SK-N-DZ (cell line): ENCODE measurements around the gene ZNF559. TPM values are rescaled to one million over a fixed set of nuclear protein-coding genes. Genes with fewer than 3 reads are reported as not detected.
A peak's percentile ranks its signal among the peaks of the same experiment; 100 is the strongest.
"Not testable (repeated sequence)": the region's sequence is repeated elsewhere in the genome, so short reads cannot be mapped to it uniquely, and the experiment has no call there.

Experiments used
- DNase-seq: peaks from one replicate; pipeline ENCODE4 v3.0.0-alpha.2; 2015; ENCODE audit warnings: low spot score
- polyA plus RNA-seq, 2 experiments: library from polyadenylated mRNA; depleted of rRNA; stranded (reverse); fragments of >200 nt; gene quantifications; 2 replicates each; pipeline ENCODE4 v1.2.3, GENCODE V29; 2014

ZNF559 gene
- polyA plus RNA-seq (2014; cell fraction: cytosol; rRNA removed): 24.1 and 33.1 TPM in 2 replicates
- 38.5 and 45.2 TPM in 2 replicates for polyA plus RNA-seq (2014; cell fraction: nucleus; rRNA removed)

DNA sequence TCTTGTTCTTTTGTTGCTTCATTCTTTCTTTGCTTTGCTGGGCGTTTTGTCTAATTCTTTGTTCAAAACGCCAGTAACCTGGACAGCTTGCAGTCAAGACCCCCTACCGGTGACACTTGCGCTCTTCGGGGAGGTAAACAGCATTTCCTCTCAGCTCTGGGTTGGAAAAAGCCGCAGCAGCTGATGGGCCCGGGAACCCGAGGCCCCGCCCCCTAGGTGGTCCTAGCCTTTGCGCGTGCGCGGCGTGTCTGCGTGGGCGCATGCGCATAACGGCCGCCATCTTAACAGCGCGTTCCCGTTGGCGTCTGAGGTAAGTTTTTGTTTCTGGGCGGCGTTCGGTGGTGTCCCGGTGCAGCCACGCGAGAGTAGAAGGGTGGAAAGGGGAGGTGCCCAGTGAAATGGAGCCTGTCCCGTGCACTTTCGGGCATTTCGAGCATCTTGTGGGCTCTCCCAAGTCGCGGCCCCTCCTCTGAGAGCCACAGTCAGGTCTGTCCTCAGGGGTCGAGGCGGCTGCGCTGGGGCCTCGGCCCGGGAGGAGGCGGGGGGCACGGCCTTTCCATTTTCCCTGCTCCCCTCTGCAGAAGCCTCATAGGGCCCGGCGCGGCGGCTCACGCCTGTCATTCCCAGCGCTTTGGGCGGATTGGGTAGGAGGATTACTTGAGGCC, at the start of gene ZNF559:
Gene ZNF559 (plus strand): TSS at position 261 of the 665 bp plus-strand sequence. CDS start 14,371 bp downstream, outside the sequence.
- peak; percentile 94 for DNase-seq

DNA sequence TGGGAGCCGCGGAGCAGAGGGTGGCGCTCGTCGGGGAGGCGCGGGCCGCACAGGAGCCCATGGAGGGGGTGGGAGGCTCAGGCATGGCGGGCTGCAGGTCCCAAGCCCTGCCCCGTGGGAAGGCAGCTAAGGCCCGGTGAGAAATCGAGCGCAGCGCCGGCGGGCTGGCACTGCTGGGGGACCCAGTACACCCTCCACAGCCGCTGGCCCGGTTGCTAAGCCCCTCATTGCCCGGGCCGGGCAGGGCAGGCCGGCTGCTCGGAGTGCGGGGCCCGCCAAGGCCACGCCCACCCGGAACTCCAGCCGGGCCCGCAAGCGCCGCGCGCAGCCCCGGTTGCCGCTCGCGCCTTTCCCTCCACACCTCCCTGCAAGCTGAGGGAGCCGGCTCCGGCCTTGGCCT, 40.5 kb upstream of the ZNF559 start:
- peak; percentile 36 for DNase-seq

DNA sequence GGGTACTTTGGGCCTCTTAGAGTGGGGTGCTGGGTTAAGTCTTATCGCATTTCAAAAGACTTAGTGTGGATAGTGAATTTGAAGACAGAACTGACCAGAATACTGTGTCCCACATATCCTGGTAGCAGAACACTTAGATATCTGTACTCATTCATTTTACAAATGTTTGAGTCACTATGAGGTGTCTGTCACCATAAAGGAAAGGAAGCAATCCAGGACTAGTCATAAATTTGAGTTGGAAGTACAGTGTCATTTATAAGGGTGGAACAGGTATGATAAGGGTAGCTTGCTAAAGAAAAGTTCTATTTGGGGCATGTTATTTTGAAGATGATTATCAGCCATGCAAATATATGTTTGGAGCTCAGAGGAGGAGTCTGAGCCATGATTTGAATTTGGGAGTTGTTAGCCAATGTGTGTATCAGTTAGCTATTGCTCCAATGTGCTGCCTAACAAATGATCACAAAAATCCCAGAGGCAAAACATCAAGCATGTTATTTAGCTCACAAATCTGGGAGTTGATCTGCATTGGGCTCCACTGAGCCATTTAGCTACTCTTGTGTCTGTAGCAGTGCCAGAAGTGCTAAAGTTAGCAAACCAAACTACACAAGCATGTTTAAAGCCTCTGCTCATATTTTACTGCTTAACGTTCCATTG, 34.6 kb upstream of the ZNF559 start:
- DNase-seq: no peak

DNA sequence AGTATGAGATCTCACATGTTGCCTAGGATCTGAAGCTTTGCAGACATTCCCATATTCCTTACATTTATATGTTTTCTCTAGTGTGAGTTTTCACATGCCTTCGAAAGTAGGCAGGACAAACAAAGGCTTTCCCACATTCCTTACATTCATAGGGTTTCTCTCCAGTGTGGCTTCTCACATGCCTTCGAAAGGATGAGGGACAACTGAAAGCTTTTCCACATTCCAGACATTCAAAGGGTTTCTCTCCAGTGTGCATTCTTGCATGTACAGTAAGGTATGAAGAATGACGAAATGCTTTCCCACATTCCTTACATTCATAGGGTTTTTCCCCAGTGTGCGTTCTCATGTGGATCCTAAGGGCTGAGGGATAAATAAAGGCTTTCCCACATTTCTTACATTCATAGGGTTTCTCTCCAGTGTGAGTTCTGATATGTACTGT, 28.5 kb upstream of the ZNF559 start:
- DNase-seq: no peak

DNA sequence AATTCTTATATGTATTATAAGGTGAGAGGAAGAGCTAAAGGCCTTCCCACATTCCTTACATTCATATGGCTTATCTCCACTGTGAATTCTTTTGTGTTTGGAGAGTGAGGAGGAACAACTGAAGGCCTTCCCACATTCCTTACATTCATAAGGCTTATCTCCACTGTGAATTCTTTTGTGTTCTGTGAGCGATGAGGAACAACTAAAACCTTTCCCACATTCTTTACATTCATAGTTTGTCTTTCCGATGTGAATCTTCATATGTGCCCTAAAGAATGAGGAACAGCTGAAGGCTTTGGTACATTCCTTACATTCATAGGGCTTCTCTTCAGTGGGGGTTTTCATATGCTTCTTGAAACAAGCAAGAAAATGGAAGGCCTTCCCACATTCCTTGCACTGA, 27.6 kb upstream of the ZNF559 start:
- DNase-seq: no peak

DNA sequence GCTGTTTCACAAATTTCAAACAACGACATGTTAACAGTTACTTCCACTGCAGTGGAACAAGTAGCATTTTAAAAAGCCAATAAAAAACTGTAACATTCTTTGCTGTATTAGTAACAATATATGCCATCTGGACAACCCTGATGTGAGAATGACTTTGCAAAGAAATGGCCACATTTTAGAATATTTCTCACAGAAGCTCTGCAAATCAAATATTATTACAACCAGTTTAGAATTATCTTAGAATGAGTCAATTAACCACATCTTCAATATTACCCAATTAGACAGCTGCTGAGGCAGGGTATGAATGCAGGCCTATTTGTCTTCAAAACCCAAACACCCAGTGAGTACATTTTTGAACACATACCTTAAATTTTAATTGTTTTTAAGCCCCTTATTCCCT, 17.5 kb upstream of the ZNF559 start:
- DNase-seq: no peak

DNA sequence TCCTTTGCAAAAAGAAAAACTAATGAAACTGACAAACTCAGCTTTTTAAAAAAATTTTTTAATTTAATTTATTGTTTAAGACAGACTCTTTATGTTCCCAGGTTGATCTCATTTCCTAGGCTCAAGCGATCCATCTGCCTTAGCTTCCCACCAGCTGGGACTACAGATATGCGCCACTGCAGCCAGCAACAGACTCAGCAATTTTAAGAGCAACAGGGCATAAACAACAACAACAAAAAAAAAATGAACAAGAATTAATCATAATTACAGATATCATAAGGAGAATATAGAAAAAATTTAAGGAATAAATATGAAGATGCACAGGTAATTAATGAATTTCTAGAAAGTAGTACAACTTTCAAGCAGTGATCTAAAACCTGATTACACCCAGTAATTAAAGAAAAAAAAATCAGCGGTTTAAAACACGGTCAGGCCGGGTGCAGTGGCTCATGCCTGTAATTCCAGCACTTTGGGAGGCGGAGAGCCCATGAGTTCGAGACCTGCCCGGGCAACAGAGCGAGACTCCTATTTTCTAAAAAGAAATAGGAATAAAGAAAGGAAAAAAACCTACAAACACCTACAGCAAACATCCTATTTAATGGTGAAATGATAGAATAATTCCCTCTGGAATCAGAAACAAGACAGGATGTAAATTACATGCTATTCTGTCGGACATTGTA, 15.7 kb upstream of the ZNF559 start:
- DNase-seq: no peak

DNA sequence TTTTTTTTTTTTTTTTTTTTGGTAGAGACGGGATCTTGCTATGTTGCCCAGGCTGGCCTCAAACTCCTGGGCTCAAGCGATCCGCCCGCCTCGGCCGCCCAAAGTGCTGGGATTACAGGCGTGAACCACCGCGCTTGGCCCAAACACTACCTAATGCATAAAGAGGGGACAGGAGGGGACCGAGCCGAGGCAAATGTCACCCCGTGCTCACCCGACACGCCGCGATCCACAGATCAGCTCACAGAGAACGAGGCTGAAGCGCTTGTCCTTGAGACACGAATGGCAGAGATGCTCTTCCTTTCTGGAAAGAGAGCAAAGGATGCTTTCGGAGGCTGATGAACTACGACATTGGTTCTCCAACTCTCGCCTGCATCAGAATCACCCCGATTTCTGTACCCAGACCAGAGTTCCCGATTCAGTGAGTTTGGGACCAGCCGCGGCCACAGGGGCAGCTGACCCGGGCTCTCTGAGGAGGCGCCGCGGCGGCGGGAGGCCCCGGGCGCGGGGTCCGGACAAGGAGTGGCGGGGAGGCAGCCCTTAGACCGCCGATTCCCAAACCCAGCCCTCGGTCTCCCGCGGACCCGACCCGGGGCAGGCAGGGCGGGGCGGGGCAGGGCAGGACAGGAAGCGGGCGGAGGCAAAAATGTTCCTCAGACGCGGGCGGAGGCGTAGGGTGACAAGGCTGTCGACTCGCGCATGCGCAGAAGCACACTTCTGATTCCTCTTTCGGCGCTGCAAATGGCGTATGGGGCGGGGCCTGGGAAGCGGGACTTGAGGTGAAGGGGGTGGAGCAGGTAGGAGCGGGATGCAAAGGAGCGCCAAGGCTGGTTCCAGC, 14.6 kb upstream of the ZNF559 start, which contains the start of gene ZNF699:
Gene ZNF699 (minus strand): TSS at position 700 of the 835 bp plus-strand sequence. CDS start 4,719 bp downstream, outside the sequence.
- DNase-seq: peak; percentile 97

DNA sequence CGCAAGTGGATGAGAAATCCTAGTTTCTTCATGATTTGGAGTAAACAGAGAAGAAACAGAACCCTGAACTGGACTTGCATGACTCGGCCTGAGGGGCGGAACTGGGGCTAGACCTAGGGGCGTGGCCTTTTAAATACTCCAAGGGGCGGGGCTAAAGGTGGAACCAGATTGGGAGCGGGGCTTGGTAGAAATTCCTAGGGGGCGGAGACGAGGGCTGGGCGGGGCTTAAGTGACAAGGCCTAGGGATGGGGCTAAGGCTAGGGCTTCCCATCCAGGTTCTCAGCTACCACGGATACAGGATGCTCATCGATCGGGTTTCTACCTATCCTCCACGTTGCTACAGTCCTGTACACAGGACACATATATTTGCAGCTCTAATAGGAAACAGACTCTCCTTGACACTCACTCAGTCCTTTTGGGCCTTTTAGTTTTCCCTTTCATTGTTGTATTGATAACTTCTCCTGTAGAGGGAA, 14.0 kb upstream of the ZNF559 start:
- peak; percentile 91 for DNase-seq

DNA sequence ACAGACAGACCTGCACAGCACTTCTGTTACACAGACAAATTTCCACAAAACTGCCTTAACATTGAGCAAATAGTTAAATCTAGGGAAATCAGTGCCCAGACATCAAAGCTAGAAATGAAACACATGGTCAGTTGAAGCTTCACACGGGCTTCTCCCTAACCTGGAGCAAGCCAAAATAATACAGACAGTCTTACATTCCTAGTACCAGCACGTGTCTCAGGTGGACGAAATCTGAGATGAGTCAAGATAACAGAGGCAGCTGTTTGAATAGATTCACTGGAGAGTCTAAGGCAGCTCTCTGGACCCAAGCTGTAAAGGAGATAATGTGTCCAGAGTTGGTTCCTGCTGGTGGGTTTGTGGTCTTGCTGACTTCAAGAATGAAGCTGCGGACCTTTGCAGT, 10.2 kb upstream of the ZNF559 start:
- DNase-seq: no peak

DNA sequence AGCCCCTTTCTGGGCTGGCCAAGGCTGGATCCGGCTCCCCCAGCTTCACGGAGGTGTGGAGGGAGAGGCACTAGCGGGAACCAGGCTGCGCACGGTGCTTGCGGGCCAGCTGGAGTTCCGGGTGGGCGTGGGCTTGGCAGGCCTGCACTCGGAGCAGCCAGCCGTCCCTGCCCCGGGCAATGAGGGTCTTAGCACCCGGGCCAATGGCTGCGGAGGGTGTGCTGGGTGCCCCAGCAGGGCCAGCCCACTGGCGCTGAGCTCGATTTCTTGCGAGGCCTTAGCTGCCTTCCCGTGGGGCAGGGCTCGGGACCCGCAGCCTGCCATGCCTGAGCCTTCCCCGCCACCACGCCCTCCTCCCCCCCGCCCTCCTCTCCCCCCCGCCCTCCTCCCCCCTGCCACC, 2.6 kb upstream of the ZNF559 start:
- DNase-seq: no peak

DNA sequence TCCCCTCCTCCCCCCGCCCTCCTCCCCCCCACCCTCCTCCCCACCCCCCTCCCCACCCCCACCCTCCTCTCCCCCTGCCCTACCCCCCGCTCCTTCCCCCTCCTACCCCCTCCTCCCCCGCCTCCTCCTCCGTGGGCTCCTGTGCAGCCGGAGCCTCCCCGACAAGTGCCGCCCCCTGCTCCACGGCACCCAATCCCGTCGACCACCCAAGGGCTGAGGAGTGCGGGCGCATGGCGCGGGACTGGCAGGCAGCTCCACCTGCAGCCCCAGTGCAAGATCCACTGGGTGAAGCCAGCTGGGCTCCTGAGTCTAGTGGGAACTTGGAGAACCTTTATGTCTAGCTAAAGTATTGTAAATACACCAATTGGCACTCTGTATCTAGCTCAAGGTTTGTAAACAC, 2.2 kb upstream of the ZNF559 start:
- not testable (repeated sequence) for DNase-seq

DNA sequence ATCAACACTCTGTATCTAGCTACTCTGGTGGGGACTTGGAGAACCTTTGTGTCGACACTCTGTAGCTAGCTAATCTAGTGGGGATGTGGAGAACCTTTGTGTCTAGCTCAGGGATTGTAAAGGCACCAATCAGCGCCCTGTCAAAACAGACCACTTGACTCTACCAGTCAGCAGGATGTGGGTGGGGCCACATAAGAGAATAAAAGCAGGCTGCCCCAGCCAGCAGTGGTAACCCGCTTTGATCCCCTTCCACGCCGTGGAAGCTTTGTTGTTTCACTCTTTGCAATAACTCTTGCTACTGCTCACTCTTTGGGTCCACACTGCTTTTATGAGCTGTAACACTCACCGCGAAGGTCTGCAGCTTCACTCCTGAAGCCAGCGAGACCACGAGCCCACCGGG, 1.8 kb upstream of the ZNF559 start:
- not testable (repeated sequence) for DNase-seq

DNA sequence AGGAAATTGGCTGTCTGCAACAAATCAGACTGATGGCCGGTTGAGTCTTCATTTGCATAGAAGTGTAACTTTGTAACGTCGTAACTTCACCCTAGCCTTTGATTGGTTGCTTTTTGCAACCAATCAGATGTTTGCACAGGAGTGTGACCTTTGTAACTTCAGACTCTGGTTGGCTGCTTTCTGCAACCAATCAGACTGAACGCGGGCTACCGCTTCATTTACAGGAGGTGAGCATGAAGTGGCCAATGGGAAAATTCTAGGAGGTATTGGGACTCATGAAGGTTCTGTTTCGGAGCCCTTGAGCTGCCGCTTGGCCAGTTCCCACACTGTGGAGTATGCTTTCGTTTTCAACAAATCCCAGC, 441 bp upstream of the ZNF559 start:
- peak; percentile 84 for DNase-seq

DNA sequence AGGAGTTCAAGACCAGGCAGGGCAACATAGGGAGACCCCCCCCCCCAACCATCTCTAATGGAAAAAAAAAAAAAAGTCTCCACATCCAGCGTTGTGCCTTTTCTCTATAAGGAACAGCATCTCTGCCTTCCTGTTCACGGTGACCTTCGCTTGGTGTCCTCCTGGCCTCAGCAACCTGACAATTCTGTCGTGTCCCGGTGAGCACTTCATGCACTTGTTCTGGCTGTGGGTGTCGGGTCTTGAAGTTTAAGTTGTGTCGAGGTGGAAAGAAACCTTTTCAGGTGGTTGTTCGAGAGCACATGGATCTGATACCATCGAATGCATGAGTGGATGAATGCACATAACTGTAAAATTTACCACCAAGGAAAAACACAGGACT, 594 bp downstream of the ZNF559 start:
- DNase-seq: peak; percentile 13

DNA sequence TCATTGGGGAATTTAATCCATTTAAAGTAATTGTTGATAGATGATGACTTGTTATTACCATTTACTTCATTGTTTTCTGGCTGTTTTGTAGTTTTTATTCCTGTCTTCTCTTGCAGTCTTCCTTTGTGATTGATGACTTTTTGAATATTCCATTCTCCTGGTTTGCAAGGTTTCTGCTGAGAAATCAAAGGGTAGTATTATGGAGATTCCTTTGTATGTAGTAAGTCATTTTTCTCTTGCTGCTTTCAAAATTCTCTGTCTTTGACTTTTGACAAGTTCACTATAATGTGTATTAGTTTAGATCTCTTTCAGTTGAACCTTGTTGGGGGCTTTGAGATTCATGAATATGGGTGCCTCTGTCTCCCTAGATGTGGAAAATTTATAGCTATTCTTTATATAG, 6.0 kb downstream of the ZNF559 start:
- DNase-seq: no peak

DNA sequence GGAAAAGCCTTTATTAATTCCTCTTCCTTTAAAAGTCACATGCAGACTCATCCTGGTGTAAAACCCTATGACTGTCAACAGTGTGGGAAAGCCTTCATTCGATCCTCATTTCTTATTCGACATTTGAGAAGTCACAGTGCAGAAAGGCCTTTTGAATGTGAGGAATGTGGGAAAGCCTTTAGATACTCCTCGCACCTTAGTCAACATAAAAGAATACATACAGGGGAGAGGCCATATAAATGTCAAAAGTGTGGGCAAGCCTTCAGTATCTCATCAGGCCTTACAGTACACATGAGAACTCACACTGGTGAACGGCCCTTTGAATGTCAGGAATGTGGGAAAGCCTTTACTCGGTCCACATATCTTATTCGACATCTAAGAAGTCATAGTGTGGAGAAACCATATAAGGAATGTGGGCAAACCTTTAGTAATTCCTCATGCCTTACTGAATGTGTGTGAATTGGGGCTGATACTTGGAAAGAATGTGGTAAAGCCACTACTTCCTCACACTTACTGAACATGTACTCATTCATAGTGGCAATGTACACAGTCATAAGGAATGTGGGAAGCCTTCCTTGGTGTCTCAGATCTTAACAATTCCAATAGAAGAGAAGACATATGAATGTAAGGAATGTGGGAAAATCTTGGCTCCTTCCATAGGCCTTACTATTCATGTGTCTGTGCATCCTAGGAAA, 18.8 kb downstream of the ZNF559 start:
- DNase-seq: no peak

DNA sequence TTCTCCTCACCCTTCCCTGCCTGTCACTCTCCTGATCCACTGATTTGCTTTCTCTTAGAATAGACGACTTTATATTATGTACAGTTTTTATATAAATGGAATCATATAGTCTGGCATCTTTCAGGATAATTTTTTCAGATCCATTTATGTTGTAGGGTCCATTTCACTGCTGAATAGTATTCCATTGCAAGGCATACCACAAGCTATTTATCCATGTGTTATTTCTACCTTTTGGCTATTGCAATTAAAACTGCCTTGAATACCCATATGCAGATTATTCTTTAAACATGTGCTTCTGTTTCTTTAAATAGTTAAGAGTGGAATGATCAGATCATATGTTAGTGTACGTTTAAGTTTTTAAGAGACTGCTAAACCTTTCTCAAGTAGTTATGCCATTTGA, 21.0 kb downstream of the ZNF559 start:
- no peak for DNase-seq

DNA sequence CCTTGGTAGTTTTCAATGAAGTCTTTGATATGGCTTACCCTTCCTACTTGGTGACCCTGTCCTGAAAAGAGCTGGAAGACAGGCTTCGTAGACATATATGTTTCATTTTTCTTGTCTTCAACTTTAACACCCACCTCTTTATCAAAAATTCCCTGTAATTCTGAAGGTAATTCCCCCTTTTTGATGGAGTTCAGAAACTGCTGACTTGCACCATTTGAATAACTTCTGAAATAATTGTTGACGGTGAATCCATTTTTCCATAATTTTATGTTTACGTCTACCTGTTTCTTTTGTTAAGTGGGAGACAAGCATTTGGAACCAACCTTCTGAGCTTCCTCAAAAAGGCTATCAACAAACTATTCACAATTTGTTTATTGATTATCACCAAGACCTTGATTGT, 24.3 kb downstream of the ZNF559 start:
- no peak for DNase-seq

DNA sequence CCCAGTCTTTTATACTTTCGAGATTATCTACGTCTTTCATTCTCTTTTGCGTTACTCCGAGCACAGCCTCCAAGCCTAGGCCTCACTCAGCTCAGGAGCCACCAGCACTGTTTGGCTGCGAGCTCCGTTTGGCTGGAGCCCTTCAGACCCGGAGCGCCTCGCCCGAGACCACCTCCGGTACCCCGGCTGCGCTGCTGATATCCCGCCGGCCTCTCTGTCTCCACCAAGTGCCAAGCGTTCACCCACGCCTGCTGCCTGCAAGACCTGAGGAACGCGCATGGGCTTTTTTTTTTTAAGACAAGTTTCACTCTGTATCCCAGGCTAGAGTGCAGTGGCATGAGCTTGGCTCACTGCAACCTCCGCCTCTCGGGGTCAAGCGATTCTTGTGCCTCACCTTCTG, 24.7 kb downstream of the ZNF559 start:
- no peak for DNase-seq

DNA sequence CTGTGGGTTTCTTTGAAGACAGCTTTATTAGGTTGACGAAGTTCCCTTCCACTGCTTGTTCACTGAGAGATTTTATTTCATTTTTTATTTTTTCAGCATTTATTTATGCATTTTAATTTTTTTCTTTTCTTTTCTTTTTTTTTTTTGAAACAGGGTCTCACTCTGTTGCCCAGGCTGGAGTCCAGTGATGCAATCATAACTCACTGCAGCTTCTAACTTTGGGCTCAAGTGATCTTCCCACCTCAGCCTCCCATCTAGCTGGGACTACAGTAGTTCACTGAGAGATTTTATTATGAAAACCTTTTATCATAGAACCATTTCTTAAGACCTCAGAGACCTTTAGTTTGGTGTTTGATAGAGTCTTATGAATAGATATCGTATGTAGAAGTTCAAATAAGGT, 28.5 kb downstream of the ZNF559 start:
- DNase-seq: no peak
